Measurements from ENCODE around the gene SLC39A1.
"Not testable (repeated sequence)": the region's sequence is repeated elsewhere in the genome, so short reads cannot be mapped to it uniquely, and the experiment has no call there.

SLC39A1 gene

DNA sequence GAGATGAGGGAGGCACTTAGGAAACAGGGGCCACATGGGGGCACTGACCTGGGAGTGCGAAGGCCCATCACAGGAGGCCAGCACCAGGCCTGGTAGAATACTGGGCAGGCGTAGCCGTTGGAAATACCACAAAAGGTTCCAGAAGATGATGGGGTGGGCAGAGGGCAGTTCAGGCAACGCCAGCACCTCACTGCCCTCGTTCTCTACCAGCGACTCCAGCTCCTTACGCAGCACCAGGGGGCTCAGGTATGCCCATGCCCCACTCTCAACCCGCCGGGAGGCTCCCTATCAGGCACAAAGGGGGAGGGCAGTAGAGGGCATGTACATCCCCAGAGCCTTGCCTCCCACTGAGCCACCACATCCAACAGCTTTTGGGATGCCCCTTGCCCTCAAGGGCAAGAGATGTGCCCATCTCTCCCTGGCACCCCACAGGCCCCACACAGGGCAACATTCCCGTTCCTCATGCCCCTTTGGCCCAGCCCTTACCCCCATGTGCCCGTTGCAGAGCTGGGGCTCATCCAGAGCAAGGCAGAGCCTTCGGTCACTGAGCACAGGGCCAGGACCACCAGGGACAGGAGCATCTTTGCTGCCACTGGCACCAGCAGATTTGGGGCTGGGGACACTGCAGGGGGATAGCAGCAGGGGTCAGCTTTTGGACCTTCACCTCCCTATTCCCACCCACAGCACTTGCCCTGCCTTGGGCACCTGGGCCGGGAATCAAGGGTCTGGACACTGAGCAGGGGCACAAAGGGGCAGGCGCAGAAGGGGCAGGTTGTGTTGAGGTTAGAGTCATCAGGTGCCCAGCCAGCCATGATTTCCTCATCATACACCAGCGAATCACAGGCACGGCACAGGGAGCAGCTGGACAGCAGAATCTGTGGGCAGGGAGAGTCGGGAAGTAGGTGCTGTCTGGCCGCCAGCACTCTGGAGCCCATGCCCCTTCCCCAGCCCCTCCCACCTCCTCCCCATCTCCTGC lies 30.9 kb downstream of the SLC39A1 start:
- no peak for DNase-seq

- peak in 1 of 58 donors; percentile 8 for DNase-seq
These were observed 33.1 kb downstream of the SLC39A1 start for GRCh38 chr1:153929981-153930948.

DNA sequence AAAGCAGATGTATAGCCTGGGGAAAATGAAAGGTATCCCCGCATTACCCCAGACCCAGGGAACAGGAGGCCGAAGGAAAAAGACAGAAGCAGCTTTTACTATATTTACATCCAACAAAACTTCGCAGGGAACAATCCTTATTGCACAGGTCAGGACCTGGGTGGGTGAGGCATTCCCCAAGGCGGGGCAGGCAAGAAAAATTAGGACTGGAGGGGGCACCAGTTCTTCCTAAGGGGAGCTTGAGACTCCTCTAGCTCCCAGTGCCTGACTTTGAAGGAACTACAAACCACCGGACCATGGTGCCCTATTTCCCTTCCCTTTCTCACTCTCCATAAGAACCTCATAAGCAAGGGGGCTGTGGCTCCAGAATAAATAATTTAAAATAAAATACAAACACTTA lies 33.9 kb downstream of the SLC39A1 start:
- peak in 1 of 58 donors; percentile 47 for DNase-seq

GRCh38 chr1:153928791-153929341 lies 34.5 kb downstream of the SLC39A1 start:
- DNase-seq = peak in 48 of 58 donors; percentile 6 to 88 (median 62)

- DNase-seq = peak in 1 of 58 donors; percentile 17
These were observed 35.1 kb downstream of the SLC39A1 start for GRCh38 chr1:153928245-153928644.

- no peak for DNase-seq
These were observed 36.9 kb downstream of the SLC39A1 start for GRCh38 chr1:153926405-153926804.

DNA sequence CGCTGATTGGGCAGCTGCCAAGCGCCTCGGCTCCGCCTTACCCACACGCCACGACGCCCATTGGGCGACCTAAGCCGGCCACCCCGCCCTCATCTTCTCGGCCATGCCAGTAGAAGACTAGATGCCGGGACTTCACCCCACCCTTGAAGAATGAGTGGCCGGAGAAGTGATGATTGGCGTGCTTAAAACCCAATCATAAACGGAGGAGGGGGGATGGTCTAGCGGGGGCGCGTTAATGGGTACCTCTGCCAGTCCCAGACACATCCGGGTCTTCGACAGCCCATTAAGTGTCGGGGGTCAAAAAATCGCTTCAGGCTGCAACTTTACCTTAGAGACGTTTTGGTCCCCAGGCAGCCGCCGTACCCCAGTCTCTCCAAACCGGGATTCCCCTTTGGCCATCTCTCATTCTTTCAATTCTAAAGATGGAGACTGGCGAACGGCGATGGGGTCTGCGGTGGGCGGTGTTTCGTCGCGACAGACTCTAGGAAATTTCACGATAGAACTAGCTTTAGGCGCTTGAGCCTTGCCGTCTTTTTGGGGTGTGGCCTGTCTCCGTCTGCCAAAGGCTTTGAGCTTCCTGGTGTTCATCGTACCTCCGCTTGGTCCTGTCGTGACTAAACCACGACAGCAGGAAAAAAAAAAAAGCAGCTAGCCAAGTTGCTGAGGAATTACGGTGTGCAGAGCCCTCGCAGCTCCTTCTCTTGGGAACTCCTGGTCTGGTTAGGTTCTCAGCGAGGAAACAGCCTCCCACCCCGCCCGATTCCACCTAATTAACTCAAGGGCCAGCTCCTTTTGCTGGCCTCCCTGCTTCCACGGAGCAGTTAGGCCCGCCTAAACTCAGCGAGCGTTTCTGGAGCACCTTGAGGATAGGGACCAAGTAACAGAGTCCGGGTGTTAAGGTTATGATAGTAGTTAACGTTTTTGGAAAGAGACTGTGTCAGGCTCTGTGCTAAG lies 40.1 kb downstream of the SLC39A1 start, which contains the start of gene GATAD2B:
Gene GATAD2B, minus strand, starts transcription at position 1 of the 954 bp plus-strand sequence. CDS start 94,625 bp downstream, outside the sequence.
- peak; percentile 86 to 100 (median 99) for DNase-seq

DNA sequence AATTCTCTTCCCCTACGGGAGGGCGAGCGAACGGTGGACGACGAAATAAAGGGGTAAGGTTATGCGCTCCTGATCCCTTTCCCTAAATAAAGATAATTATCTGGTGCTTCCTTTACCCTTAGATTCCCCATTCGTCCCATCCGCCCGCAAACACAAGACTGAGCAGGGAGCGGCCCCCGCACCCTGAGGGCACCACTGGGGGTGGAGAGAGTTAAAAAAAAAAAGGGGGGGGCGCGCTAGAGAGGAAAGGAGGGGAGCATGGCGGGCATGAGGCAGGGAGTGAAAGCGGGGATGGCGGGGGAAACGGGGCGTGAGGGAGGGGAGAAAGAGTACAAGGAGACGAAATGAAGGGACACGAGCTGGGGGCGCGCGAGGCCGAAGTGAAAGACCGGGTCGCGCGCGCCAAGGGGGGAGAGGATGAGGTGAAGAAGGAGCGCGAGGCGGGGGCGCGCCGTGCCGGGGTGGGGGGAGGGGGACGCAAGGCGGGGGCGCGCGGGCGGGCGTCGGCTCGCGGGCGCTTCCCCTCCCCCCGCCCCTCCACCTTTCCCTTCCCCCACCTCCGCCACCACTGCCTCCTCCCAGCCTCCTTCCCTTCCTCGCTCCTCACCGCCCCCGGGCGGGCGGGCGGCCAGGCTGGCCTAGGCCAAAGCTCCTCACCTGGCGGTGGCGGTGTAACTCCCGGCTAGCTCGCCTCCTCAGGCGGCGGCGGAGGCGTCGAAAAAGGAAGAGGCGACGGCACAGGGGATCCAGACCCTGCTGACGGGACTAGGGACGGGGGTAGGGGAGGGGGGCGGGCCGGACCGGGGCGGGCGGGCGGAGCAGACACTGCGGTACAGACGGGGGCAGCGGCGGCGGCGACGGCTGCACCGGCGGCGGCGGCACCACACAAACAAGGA lies 41.0 kb downstream of the SLC39A1 start:
- DNase-seq = peak in 13 of 58 donors; percentile 9 to 71 (median 58)

DNA sequence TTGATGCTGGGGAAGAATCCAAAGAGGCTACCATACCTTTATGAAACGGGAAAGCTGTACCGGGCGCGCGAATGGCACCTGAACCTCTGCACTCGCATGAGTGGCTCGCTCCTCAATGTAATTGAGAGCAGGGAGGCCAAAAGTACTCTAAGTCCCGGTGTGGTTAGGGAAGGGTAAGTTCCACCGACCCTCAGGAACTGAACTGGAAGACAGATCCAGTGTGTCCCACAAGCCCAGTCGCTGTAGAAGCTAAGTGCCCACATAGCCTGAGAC lies 41.6 kb downstream of the SLC39A1 start:
- peak in 2 of 58 donors; percentile 15 to 46 for DNase-seq

- no peak for DNase-seq
These were observed 42.1 kb downstream of the SLC39A1 start for GRCh38 chr1:153921080-153921802.

DNA sequence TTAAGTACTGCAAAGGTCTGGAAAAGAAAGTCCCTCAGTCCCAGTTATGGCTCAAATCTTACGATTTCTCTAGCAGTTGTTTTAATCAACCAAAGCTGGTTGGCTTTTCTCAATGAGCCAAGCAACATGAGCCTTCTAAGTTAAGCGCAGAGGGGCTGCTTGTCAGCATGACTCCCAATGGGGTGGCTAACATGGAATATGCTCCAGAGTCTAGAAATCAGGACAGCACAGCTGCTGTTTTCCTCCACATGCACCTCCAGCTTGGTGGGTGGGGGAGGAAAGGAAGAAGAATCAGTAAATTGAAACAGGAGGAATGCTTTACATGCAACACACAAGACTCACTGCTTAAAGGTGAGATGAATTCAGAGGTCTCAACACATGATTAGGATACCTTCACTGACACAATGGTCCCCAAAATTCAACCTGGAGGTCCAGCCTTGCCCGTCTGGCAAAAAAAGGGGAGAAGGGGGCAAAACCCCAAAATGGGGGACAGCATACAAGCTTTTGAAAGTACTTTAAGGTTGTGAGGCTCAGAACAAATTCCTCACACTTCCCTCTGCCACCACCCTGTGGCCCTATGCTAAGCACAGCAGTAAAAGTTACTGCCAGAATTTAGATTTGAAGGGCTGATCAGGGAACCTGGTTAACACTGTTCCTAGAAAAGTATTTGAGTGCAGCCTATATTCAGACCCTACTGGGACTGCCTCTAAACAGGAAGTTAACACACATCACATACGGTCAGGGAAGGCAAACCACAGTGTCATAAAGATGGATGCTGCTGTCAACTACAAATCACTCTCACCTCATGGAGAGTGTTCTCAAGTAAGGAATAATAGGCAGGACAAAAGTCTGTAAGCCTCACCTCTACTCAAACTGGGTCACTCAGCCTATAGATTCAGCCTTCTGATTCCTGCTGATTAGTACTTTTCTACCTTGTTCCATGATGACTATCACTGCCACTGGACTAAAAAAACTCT lies 43.2 kb downstream of the SLC39A1 start:
- DNase-seq = peak in 2 of 58 donors; percentile 4

DNA sequence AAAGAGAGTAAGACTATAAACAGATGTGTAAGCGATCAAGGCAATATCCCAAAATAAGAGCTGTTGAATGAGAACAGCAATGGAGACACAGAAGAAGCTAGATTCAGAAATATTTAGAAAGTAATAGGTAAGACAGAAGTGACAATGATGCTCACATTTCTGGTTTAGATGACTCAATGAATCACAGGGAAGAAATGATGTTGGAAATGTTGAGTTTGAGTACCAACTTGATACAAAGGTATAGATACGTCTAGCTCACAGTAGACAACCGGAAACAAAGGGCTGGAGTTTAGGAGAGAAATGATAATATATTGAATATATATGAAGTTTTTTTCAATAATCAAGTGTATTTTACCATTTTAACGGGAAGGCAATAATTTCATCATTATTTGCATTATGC lies 47.0 kb downstream of the SLC39A1 start:
- no peak for DNase-seq

DNA sequence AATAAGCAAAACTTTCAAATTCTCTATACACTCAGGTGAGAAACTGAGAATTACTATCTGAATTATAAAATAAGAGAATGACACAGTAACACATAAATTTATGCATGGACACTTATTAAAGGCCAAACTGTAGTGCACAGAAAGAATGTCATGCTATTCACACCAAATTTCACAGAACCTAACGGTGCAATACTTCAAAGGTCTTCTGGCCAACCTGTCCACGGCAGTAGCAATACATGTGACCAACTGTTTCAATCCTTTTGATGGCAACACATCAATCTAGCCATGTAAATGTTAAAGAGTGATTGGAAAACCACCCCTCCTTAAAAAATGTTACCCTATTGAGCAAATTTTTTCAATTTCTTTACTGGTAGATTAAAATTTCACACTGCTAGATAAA lies 51.0 kb downstream of the SLC39A1 start:
- no peak for DNase-seq

GRCh38 chr1:153910560-153910959 lies 52.8 kb downstream of the SLC39A1 start:
- not testable (repeated sequence) for DNase-seq
